ENCODE results near the gene ILF3.

DNA sequence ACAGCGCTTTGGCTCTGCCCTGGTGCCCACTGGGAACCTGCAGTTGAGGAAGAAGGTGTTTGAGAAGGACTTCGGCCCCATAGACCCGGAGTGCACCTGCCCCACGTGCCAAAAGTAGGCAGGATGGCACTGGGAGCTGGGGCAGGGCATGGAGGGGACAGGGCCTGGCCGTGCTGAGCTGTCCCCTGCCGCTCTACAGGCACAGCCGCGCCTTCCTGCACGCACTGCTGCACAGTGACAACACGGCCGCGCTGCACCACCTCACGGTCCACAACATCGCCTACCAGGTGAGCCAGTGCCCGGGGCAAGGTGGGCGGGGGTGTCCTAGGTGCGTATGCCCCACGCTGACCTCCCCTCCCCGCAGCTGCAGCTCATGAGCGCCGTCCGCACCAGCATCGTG, 58.6 kb downstream of the ILF3 start:
- TF ChIP-seq, protein P1, sequence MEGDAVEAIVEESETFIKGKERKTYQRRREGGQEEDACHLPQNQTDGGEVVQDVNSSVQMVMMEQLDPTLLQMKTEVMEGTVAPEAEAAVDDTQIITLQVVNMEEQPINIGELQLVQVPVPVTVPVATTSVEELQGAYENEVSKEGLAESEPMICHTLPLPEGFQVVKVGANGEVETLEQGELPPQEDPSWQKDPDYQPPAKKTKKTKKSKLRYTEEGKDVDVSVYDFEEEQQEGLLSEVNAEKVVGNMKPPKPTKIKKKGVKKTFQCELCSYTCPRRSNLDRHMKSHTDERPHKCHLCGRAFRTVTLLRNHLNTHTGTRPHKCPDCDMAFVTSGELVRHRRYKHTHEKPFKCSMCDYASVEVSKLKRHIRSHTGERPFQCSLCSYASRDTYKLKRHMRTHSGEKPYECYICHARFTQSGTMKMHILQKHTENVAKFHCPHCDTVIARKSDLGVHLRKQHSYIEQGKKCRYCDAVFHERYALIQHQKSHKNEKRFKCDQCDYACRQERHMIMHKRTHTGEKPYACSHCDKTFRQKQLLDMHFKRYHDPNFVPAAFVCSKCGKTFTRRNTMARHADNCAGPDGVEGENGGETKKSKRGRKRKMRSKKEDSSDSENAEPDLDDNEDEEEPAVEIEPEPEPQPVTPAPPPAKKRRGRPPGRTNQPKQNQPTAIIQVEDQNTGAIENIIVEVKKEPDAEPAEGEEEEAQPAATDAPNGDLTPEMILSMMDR (IDR thresholded peaks at IDR 0.05) = no peak
- TF ChIP-seq POLR2A (IDR thresholded peaks at IDR 0.05) = no peak

All from thyroid gland (tissue), 4 donors.